Measurements from ENCODE around the gene MRPL51.

The MRPL51 gene

GRCh38 chr12:6462234-6462995, 30.6 kb downstream of the MRPL51 start:
- in situ Hi-C loops (cut with MboI; ENCODE audit: low sequenced_read_pairs), result no loop called here

GRCh38 chr12:6461401-6462233, 31.4 kb downstream of the MRPL51 start:
- in situ Hi-C loops (cut with MboI; ENCODE audit: low sequenced_read_pairs), result no loop called here

GRCh38 chr12:6460751-6461371, 32.2 kb downstream of the MRPL51 start:
- in situ Hi-C loops (cut with MboI; ENCODE audit: low sequenced_read_pairs), result no loop called here

DNA sequence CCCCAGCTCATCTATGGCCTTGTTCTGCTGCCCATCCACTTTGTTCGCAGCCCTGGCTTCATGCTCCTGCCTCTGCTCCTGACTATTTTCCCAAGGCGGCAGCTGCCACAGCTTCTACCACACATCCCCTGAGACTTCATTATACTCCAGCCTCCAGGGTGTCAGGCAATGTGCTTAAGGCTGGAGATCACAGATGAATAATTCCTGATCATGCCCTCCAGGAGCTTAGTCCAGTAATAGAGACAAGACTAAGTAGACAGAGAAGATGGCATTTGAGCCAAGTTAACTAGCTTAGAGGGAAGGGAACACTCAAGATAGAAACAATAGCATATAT, 34.1 kb downstream of the MRPL51 start:
- in situ Hi-C loops (cut with MboI; ENCODE audit: low sequenced_read_pairs), result no loop called here

DNA sequence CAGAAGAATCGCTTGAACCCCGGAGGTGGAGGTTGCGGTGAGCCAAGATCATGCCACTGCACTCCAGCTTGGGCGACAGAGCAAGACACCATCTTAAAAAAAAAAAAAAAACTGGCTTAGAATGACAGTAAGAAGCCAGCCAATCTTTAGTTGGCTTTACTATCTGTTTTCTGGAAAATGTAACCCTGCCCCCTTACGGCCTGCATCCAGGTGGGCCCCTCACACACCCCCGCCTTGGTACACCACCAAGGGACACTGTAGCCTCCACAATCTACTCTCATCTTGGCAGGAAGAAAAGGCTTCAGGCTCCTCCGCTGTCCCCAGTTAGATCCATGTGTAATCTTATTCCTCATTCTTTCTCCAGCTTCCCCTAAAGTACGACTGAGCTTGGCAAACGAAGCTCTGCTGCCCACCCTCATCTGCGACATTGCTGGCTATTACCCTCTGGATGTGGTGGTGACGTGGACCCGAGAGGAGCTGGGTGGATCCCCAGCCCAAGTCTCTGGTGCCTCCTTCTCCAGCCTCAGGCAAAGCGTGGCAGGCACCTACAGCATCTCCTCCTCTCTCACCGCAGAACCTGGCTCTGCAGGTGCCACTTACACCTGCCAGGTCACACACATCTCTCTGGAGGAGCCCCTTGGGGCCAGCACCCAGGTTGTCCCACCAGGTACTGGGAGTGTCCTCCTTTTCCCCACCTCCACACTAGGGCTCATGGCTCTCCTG, 34.6 kb downstream of the MRPL51 start:
- in situ Hi-C loops (cut with MboI; ENCODE audit: low sequenced_read_pairs), result no loop called here

GRCh38 chr12:6457220-6457945, 35.7 kb downstream of the MRPL51 start:
- in situ Hi-C loops (cut with MboI; ENCODE audit: low sequenced_read_pairs), result no loop called here

GRCh38 chr12:6452944-6453630, 40.0 kb downstream of the MRPL51 start:
- in situ Hi-C loops (cut with MboI; ENCODE audit: low sequenced_read_pairs), result no loop called here

DNA sequence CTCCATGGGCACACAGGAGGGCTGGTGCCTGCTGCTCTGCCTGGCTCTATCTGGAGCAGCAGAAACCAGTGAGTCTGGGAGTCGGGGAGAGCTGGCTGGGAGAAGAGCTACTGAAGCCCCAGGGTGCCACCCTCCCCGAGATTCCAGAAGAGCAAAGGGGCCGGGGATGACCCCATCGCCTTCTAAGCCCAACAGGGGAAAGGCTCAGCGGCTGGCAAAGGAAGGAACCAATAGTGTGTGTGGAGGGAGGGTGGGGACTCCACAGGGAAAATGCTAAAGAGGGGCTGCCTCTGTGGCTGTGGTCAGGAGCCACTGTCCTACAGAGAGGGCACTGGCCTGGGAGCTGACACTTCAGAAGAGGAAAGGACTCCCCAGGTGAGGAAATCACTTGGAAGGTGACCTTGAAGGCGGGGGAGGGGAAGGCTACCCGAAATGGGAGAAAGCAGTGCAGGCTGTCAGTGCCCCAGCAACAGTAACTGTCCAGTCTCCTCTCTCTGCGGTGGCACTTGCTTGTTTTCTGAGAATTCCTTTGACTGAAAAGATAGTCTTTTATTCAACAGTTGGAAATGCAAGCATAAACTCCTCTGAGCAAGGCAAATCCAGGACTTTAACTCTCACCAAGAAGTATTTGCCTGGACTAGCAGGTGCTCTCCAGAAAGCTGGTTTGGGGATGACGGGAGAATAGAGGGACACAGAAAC, 40.7 kb downstream of the MRPL51 start:
- in situ Hi-C loops (cut with MboI; ENCODE audit: low sequenced_read_pairs), result no loop called here

DNA sequence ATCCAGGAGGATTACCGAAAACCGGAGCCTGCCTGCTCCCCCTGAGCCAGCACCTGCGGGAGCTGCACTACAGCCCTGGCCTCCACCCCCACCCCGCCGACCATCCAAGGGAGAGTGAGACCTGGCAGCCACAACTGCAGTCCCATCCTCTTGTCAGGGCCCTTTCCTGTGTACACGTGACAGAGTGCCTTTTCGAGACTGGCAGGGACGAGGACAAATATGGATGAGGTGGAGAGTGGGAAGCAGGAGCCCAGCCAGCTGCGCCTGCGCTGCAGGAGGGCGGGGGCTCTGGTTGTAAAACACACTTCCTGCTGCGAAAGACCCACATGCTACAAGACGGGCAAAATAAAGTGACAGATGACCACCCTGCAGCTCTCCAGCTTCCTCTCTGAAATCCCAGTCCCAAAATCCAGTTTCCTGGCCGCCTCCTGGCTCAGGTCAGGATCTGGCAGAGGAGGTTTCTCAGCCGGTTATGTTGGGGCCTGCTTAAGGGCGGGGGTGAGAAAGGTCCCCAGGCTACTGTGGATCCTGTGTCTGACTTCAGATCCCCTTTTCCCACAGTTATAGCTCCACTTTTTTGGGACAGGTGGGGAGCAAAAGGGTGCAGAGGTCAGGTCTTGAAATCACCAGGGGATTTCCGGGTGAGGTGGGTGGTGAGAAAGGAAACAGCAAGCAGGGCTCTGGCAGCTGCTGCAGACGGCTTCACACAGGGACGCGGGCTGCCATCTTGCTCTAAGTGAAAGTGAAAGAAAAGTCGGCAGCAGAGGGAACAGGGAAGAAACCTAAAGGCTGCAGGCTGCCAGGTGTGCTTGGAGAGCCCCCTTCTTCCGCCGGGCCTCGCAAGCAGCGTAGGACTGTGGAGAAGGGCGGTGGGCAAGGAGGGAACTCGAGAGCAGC, 41.5 kb downstream of the MRPL51 start, which contains the start of gene TAPBPL:
TSS of gene TAPBPL (plus strand) at position 695 of the 897 bp plus-strand sequence. CDS start 207 bp downstream, outside the sequence.
- in situ Hi-C loops (cut with MboI; ENCODE audit: low sequenced_read_pairs), result no loop called here

DNA sequence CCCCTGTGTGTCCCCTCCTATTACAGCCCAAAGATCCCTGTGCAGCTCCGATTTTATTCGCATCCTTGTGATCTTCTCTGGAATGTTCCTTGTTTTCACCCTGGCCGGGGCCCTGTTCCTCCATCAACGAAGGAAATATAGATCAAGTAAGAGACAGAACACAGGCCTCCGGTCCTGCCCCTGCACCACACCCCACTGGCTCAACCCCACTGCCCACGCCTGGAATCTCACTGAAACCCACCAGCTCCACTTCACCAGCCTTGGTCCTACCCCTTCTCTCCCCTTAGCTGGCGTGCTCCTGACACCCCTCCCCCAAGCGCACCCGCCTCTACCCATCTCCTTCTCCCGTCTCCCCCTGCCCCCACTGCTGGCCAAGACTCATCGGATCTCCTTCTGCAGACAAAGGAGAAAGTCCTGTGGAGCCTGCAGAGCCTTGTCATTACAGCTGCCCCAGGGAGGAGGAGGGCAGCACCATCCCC, 42.2 kb downstream of the MRPL51 start:
- in situ Hi-C loops (cut with MboI; ENCODE audit: low sequenced_read_pairs), result no loop called here

DNA sequence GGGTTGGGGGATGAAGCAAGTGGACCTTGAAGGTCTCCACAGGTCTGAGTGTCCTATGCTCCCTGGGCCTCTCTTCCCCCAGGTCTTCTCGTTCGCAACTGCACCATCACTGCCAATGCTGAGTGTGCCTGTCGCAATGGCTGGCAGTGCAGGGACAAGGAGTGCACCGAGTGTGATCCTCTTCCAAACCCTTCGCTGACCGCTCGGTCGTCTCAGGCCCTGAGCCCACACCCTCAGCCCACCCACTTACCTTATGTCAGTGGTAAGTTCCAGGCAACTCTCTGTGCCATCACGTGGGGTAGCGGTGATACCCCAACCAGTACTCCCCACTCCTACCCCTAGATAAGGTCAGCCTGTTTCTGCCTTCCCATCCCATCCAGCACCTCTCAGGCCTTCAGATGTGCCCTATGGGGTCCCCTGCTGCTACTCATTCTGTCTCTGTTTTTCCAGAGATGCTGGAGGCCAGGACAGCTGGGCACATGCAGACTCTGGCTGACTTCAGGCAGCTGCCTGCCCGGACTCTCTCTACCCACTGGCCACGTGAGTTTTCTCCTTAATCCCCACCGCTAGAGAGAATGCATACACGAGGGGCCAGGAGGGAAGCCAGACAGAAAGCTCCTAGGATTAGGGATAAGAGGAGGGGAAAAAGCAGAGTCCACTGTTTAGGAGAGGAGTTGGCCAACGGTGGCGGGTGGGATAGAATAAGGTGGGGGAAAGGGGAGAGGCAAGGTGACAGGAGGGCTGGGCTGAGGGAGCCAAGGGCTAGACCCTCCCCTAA, 42.8 kb downstream of the MRPL51 start:
- in situ Hi-C loops (cut with MboI; ENCODE audit: low sequenced_read_pairs), result no loop called here

GRCh38 chr12:6444704-6445688, 48.1 kb downstream of the MRPL51 start, which contains the start of gene CD27:
Gene CD27 (plus strand): TSS chr12:6444955. CDS start chr12:6445096, 141 bp downstream.
- in situ Hi-C loops (cut with MboI; ENCODE audit: low sequenced_read_pairs), result no loop called here

DNA sequence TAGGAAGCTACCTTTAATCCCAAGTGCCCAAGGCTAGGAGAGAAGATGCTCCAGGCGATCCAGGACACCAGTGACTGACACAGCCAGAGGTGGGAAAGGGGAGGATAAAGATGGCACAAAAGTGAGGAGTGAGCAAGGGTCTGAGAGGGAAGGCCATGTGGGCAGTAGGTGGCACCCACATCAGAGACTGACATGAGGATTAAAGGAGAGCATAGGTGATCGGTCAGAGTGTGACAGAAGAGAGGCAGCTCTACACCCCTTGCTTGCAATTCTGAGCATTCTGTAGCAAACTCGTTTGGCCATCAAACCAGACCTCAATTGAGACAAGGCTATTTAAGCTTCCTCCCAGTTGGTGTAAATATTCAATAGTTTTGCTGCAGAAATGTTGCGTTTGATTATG, 49.0 kb downstream of the MRPL51 start:
- in situ Hi-C loops (cut with MboI; ENCODE audit: low sequenced_read_pairs), result no loop called here

- in situ Hi-C loops (cut with MboI; ENCODE audit: low sequenced_read_pairs), result no loop called here
Observed at GRCh38 chr12:6443361-6443983, 49.6 kb downstream of the MRPL51 start.

GRCh38 chr12:6442836-6443235, 50.2 kb downstream of the MRPL51 start:
- in situ Hi-C loops (cut with MboI; ENCODE audit: low sequenced_read_pairs), result no loop called here
